ENCODE results near the gene RRP36.

DNA sequence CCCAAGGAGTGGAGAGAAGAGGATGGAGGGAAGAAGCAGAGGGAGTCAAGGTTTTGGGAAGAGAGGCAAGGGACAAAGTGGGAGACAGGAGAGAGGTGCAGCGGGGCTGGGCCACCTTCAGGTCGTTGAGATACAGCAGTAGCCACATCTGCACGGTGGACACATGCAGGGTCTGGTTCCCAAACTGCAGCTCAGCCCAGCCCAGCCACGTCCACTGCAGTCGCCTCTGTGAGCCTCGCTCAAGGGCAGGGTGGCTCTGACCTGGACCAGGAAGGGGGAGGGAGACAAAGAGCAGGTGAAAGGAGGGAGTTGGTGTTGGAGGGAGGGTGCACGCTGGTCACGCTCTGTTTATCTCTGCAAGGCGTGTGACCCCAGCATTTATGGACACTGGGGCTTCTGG is 17.3 kb downstream of the RRP36 start:
- TF ChIP-seq CTCF (IDR thresholded peaks at IDR 0.05) (no peak), POLR2A (IDR thresholded peaks at IDR 0.05) (no peak)

Measured in body of pancreas (tissue), 4 donors.